SK-N-MC (cell line): ENCODE results near the gene S1PR5.
"Not testable (repeated sequence)": the region's sequence is repeated elsewhere in the genome, so short reads cannot be mapped to it uniquely, and the experiment has no call there.

Source experiments
- DNase-seq: peaks from one replicate; pipeline ENCODE4 v3.0.0-alpha.2; 2011; ENCODE audit warnings: low read depth, low spot score
- H3K27ac ChIP-seq: fragments of 200-600 bp; sonication (generic); 2 replicates; pipeline ENCODE4 v1.5.1; 2016; ENCODE audit warnings: mixed run types
- H3K36me3 ChIP-seq: fragments of 200-600 bp; sonication (generic); 2 replicates; pipeline ENCODE4 v1.6.1; 2017; ENCODE audit warnings: antibody characterized with exemption, low read length, mixed read lengths; ENCODE audit not compliant: insufficient read depth
- H3K4me3 ChIP-seq: fragments of 200-600 bp; sonication (generic); 2 replicates; pipeline ENCODE4 v1.5.1; 2016
- H3K9ac ChIP-seq: fragments of 200-600 bp; sonication (generic); 2 replicates; pipeline ENCODE4 v1.8.0; 2017; ENCODE audit warnings: mixed run types, mixed read lengths; ENCODE audit not compliant: insufficient read length
- H3K9me3 ChIP-seq: fragments of 200-600 bp; sonication (generic); 2 replicates; pipeline ENCODE4 v1.6.1; 2017; ENCODE audit warnings: low read depth, mild to moderate bottlenecking, antibody characterized with exemption, low read length, moderate library complexity, mixed read lengths
- EZH2 ChIP-seq: fragments of 200-600 bp; sonication (generic); IDR thresholded peaks from one replicate; pipeline ENCODE4 v1.6.1; 2017; ENCODE audit warnings: antibody characterized with exemption
- FOXP2 ChIP-seq: optimal IDR thresholded peaks from 2 replicates; pipeline ENCODE3; 2011; ENCODE audit warnings: mild to moderate bottlenecking, moderate library complexity; ENCODE audit not compliant: insufficient read depth; ENCODE audit errors: extremely low read length, control extremely low read depth
- POLR2AphosphoS5 ChIP-seq: IDR thresholded peaks from 2 replicates; pipeline ENCODE4 v1.6.1; 2012; ENCODE audit warnings: mild to moderate bottlenecking, low read depth, low read length, borderline replicate concordance

Gene S1PR5

DNA sequence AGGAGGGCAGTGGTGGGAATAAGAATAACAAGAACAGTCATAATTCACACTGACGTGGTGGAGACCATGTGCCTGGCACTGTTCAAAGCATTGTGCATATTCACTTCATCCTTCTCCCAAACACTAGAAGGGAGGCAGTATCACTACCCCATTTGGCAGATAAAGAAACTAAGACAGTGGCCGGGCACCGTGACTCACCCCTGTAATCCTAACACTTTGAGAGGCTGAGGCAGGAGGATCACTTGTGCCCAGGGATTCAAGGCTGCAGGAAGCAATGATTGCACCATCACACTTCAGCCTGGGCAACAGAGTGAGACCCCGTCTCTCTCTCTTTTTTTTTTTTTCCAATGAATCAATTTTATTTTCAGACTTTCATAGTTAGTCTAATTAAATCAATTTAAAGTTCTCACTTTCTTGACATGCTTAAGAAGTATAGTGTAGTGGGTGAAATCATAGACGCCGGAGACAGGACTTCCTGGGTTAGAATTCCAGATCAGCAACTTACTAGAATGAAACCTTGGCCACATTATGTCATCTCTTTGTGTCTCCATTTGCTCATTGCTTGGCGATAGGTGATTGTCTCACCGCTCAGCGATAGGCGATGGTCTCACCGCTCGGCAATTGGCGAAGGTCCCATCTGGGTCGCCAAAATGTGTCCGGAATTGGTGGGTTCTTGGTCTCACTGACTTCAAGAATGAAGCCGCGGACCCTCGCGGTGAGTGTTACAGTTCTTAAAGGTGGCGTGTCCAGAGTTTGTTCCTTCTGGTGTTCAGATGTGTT lies 21.1 kb upstream of the S1PR5 start:
- Histone ChIP-seq H3K36me3 (no peaks in the 10 kb centered on the region), H3K9me3 (no peaks in the 10 kb centered on the region), H3K4me3 (no peak overlapping the region), H3K27ac (no peak overlapping the region), H3K9ac (no peak overlapping the region)
- TF ChIP-seq EZH2 (no peak), FOXP2 (no peak), POLR2AphosphoS5 (no peak)
- no peak for DNase-seq

- Histone ChIP-seq H3K4me3 (no peak overlapping the region), H3K27ac (no peak overlapping the region), H3K36me3 (no peaks in the 10 kb centered on the region), H3K9ac (no peak overlapping the region), H3K9me3 (no peaks in the 10 kb centered on the region)
- DNase-seq = no peak
- no peak for TF ChIP-seq EZH2
- no peak for TF ChIP-seq FOXP2
- no peak for TF ChIP-seq POLR2AphosphoS5
These were observed 20.4 kb upstream of the S1PR5 start for GRCh38 chr19:10537668-10538067.

GRCh38 chr19:10535613-10536012 lies 18.4 kb upstream of the S1PR5 start:
- no peak overlapping the region for H3K27ac ChIP-seq
- no peak overlapping the region for H3K4me3 ChIP-seq
- TF ChIP-seq FOXP2 = no peak
- no peak for TF ChIP-seq POLR2AphosphoS5
- no peak for TF ChIP-seq EZH2
- no peak for DNase-seq
- no peaks in the 10 kb centered on the region for H3K36me3 ChIP-seq
- H3K9me3 ChIP-seq = no peaks in the 10 kb centered on the region
- no peak overlapping the region for H3K9ac ChIP-seq

- peak; percentile 63 for DNase-seq
- TF ChIP-seq FOXP2 (no peak), POLR2AphosphoS5 (no peak), EZH2 (no peak)
- Histone ChIP-seq H3K9ac (no peak overlapping the region), H3K4me3 (no peak overlapping the region), H3K9me3 (no peaks in the 10 kb centered on the region), H3K27ac (peak overlapping the region; percentile 71; the same call in 1 of the 2 replicates), H3K36me3 (no peaks in the 10 kb centered on the region)
These were observed 16.6 kb upstream of the S1PR5 start for GRCh38 chr19:10533646-10534386.

DNA sequence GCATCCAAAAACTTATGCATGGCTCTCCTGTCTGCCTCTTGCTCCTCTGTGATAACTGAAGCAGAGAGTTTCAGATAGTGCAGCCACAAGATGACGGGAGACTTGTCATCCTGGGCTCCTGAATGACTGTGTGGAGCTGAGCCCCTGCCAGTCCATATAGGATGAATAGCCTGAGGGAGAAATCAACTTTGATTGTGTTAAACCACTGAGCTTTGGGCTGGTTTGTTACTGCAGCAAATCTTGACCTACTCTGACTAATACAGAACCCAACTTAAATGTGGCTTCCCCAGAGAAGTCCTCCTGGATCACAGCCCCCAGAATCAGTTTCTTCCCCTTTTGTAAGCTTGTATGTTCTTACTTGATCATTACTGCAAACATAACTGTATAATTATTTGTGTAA lies 15.2 kb upstream of the S1PR5 start:
- Histone ChIP-seq H3K27ac (no peak overlapping the region), H3K9me3 (no peaks in the 10 kb centered on the region), H3K4me3 (no peak overlapping the region), H3K9ac (no peak overlapping the region), H3K36me3 (no peaks in the 10 kb centered on the region)
- DNase-seq = no peak
- TF ChIP-seq FOXP2 = no peak
- TF ChIP-seq POLR2AphosphoS5 = no peak
- TF ChIP-seq EZH2 = no peak

DNA sequence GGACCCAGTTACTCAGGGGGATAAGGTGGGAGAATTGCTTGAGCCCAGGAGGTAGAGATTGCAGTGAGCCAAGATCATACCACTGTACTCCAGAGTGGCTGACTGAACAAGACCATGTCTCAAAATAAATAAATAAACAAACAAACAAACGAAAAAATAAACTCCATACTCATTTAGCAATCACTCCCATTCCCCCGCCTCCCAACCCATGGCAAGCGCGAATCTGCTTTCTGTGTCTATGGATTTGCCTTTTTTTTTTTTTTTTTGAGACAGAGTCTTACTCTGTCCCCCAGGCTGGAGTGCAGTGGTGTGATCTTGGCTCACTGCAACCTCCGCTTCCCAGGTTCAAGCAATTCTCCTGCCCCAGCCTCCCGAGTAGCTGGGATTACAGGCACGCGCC lies 9.6 kb upstream of the S1PR5 start:
- H3K27ac ChIP-seq, H3K4me3 ChIP-seq, H3K9me3 ChIP-seq, DNase-seq, H3K9ac ChIP-seq, H3K36me3 ChIP-seq: not testable (repeated sequence)

DNA sequence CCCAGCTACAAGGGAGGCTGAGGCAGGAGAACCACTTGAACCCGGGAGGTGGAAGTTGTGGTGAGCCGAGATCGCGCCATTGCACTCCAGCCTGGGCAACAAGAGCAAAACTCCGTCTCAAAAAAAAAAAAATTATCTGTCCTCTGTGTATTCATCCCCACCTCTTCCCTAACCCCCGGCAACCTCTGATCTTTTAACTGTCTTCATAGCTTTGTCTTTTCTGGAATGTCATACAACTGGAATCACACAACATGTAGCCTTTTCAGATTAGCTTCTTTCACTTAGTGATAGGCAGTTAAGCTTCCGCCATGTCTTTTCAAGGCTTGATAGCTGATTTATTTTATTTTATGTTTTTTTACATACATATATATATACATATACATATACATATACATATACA lies 8.4 kb upstream of the S1PR5 start:
- Histone ChIP-seq H3K27ac (no peak overlapping the region), H3K9me3 (no peaks in the 10 kb centered on the region), H3K9ac (no peak overlapping the region), H3K4me3 (no peak overlapping the region), H3K36me3 (no peaks in the 10 kb centered on the region)
- no peak for DNase-seq
- TF ChIP-seq EZH2 = no peak
- no peak for TF ChIP-seq POLR2AphosphoS5
- TF ChIP-seq FOXP2 = no peak

GRCh38 chr19:10523135-10523636 lies 5.9 kb upstream of the S1PR5 start:
- H3K9ac ChIP-seq = no peak overlapping the region
- H3K9me3 ChIP-seq = no peaks in the 10 kb centered on the region
- H3K4me3 ChIP-seq = no peak overlapping the region
- DNase-seq = no peak
- TF ChIP-seq POLR2AphosphoS5 = no peak
- no peak for TF ChIP-seq EZH2
- TF ChIP-seq FOXP2 = no peak
- H3K36me3 ChIP-seq = no peaks in the 10 kb centered on the region
- no peak overlapping the region for H3K27ac ChIP-seq
